ENCODE measurements around the gene SIL1.

SIL1 gene

GRCh38 chr5:139108063-139108824 lies 89.9 kb downstream of the SIL1 start:
- TF ChIP-seq, protein P1, sequence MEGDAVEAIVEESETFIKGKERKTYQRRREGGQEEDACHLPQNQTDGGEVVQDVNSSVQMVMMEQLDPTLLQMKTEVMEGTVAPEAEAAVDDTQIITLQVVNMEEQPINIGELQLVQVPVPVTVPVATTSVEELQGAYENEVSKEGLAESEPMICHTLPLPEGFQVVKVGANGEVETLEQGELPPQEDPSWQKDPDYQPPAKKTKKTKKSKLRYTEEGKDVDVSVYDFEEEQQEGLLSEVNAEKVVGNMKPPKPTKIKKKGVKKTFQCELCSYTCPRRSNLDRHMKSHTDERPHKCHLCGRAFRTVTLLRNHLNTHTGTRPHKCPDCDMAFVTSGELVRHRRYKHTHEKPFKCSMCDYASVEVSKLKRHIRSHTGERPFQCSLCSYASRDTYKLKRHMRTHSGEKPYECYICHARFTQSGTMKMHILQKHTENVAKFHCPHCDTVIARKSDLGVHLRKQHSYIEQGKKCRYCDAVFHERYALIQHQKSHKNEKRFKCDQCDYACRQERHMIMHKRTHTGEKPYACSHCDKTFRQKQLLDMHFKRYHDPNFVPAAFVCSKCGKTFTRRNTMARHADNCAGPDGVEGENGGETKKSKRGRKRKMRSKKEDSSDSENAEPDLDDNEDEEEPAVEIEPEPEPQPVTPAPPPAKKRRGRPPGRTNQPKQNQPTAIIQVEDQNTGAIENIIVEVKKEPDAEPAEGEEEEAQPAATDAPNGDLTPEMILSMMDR (IDR thresholded peaks at IDR 0.05; ENCODE audit: low read depth, low read length): no peak
- H3K9me3 ChIP-seq (ENCODE audit: severe bottlenecking): no peaks in the 10 kb centered on the region
- no peak for DNase-seq
- H3K27me3 ChIP-seq (ENCODE audit: insufficient read depth, low read depth, severe bottlenecking): no peaks in the 10 kb centered on the region
- no peaks in the 10 kb centered on the region; the same call in 1 of the 2 replicates for H3K36me3 ChIP-seq
- H3K4me3 ChIP-seq (ENCODE audit: low read depth, low read length): no peak overlapping the region
- peak overlapping the region; percentile 61 for H3K27ac ChIP-seq

GRCh38 chr5:139105621-139106071 lies 92.5 kb downstream of the SIL1 start:
- TF ChIP-seq, protein P1 (IDR thresholded peaks at IDR 0.05; ENCODE audit: low read depth, low read length): no peak
- no peaks in the 10 kb centered on the region for H3K9me3 ChIP-seq (ENCODE audit: severe bottlenecking)
- no peaks in the 10 kb centered on the region for H3K27me3 ChIP-seq (ENCODE audit: insufficient read depth, low read depth, severe bottlenecking)
- peak; percentile 90 for DNase-seq
- H3K4me3 ChIP-seq (ENCODE audit: low read depth, low read length): peak overlapping the region; percentile 9
- H3K27ac ChIP-seq: peak overlapping the region; percentile 94
- H3K36me3 ChIP-seq: peaks cover 4% of the 10 kb centered on the region

GRCh38 chr5:139104577-139105276 lies 93.4 kb downstream of the SIL1 start:
- no peaks in the 10 kb centered on the region for H3K27me3 ChIP-seq (ENCODE audit: insufficient read depth, low read depth, severe bottlenecking)
- TF ChIP-seq, protein P1 (IDR thresholded peaks at IDR 0.05; ENCODE audit: low read depth, low read length): no peak
- H3K9me3 ChIP-seq (ENCODE audit: severe bottlenecking): no peaks in the 10 kb centered on the region
- H3K36me3 ChIP-seq: peaks cover 4% of the 10 kb centered on the region; the same call in 1 of the 2 replicates
- H3K27ac ChIP-seq: peak overlapping the region; percentile 94
- DNase-seq: peak; percentile 43
- 0 out of 2 replicates have a peak overlapping the region, but pooled peaks have one; percentile 9 for H3K4me3 ChIP-seq (ENCODE audit: low read depth, low read length)

GRCh38 chr5:139103762-139104161 lies 94.4 kb downstream of the SIL1 start:
- TF ChIP-seq, protein P1 (IDR thresholded peaks at IDR 0.05; ENCODE audit: low read depth, low read length): no peak
- Histone ChIP-seq H3K4me3 (ENCODE audit: low read depth, low read length) (no peak overlapping the region), H3K27ac (peak overlapping the region; percentile 94), H3K9me3 (ENCODE audit: severe bottlenecking) (no peaks in the 10 kb centered on the region), H3K27me3 (ENCODE audit: insufficient read depth, low read depth, severe bottlenecking) (no peaks in the 10 kb centered on the region), H3K36me3 (peaks cover 6% of the 10 kb centered on the region)
- DNase-seq: no peak

DNA sequence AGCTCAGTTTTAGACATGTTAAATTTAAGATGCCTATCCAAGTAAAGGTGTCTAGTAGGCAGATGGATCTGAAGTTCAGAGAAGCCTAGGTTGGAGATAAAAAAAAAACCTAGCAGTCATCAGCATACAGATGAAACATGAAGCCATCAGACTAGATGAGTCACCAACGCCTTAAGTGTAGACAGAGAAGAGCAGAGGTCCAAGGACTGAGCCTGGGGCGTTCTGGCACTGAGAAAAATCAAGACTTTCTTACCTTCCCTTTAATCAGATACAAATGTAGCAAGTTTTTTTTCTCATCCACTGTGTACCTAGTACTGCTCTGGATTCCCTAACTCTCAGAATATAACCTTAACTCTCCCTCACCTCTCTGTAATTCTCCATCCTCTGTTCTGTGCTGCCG lies 97.3 kb downstream of the SIL1 start:
- H3K36me3 ChIP-seq: peaks cover 6% of the 10 kb centered on the region
- H3K9me3 ChIP-seq (ENCODE audit: severe bottlenecking): no peaks in the 10 kb centered on the region
- TF ChIP-seq, protein P1 (IDR thresholded peaks at IDR 0.05; ENCODE audit: low read depth, low read length): no peak
- no peaks in the 10 kb centered on the region for H3K27me3 ChIP-seq (ENCODE audit: insufficient read depth, low read depth, severe bottlenecking)
- DNase-seq: no peak
- no peak overlapping the region for H3K27ac ChIP-seq
- H3K4me3 ChIP-seq (ENCODE audit: low read depth, low read length): no peak overlapping the region
